SH-SY5Y (cell line): ENCODE measurements around the gene CBR1.

ENCODE experiments used
- GATA2 ChIP-seq: IDR thresholded peaks from 2 replicates; pipeline ENCODE4 v1.6.1; 2011; ENCODE audit warnings: mild to moderate bottlenecking, low read depth, low read length
- GATA3 ChIP-seq: IDR thresholded peaks from 2 replicates; pipeline ENCODE4 v1.6.1; 2011; ENCODE audit warnings: low read depth, mild to moderate bottlenecking, low read length, moderate library complexity

The CBR1 gene

GRCh38 chr21:36080386-36080785 is 10.6 kb downstream of the CBR1 start:
- TF ChIP-seq GATA2 (no peak), GATA3 (no peak)

GRCh38 chr21:36082237-36082664 is 12.4 kb downstream of the CBR1 start:
- TF ChIP-seq GATA3 = no peak
- TF ChIP-seq GATA2 = no peak

- no peak for TF ChIP-seq GATA2
- TF ChIP-seq GATA3 = no peak
Measured at GRCh38 chr21:36087362-36088138, 17.7 kb downstream of the CBR1 start.

GRCh38 chr21:36089946-36090345 is 20.1 kb downstream of the CBR1 start:
- no peak for TF ChIP-seq GATA3
- no peak for TF ChIP-seq GATA2

GRCh38 chr21:36092681-36093080 is 22.9 kb downstream of the CBR1 start:
- no peak for TF ChIP-seq GATA3
- no peak for TF ChIP-seq GATA2

- TF ChIP-seq GATA2 (no peak), GATA3 (no peak)
Measured at GRCh38 chr21:36093512-36093911, 23.7 kb downstream of the CBR1 start.

GRCh38 chr21:36096398-36097290 is 26.8 kb downstream of the CBR1 start:
- TF ChIP-seq GATA2 (no peak), GATA3 (no peak)

- TF ChIP-seq GATA2 = no peak
- no peak for TF ChIP-seq GATA3
Measured at GRCh38 chr21:36097427-36098181, 27.8 kb downstream of the CBR1 start.

GRCh38 chr21:36098182-36098532 is 28.3 kb downstream of the CBR1 start:
- no peak for TF ChIP-seq GATA2
- no peak for TF ChIP-seq GATA3

GRCh38 chr21:36099000-36099399 is 29.2 kb downstream of the CBR1 start:
- no peak for TF ChIP-seq GATA2
- TF ChIP-seq GATA3 = no peak

GRCh38 chr21:36100971-36101641 is 31.3 kb downstream of the CBR1 start:
- TF ChIP-seq GATA3 (no peak), GATA2 (no peak)

- no peak for TF ChIP-seq GATA2
- no peak for TF ChIP-seq GATA3
Measured at GRCh38 chr21:36103434-36103833, 33.6 kb downstream of the CBR1 start.

GRCh38 chr21:36104317-36105300 is 34.8 kb downstream of the CBR1 start:
- TF ChIP-seq GATA3 (no peak), GATA2 (no peak)

GRCh38 chr21:36105327-36105842 is 35.6 kb downstream of the CBR1 start:
- TF ChIP-seq GATA2 (no peak), GATA3 (no peak)
